GM18502 (cell line): Measurements from ENCODE around the gene SNRNP70.
"Not testable (repeated sequence)": the region's sequence is repeated elsewhere in the genome, so short reads cannot be mapped to it uniquely, and the experiment has no call there.

ENCODE experiments used
- ATAC-seq: cut with Tn5 transposase; IDR thresholded peaks from one replicate; pipeline ENCODE4 v1.9.1; 2021; ENCODE audit warnings: mild to moderate bottlenecking; ENCODE audit not compliant: unreplicated experiment, poor library complexity

Gene SNRNP70, protein sequence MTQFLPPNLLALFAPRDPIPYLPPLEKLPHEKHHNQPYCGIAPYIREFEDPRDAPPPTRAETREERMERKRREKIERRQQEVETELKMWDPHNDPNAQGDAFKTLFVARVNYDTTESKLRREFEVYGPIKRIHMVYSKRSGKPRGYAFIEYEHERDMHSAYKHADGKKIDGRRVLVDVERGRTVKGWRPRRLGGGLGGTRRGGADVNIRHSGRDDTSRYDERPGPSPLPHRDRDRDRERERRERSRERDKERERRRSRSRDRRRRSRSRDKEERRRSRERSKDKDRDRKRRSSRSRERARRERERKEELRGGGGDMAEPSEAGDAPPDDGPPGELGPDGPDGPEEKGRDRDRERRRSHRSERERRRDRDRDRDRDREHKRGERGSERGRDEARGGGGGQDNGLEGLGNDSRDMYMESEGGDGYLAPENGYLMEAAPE

DNA sequence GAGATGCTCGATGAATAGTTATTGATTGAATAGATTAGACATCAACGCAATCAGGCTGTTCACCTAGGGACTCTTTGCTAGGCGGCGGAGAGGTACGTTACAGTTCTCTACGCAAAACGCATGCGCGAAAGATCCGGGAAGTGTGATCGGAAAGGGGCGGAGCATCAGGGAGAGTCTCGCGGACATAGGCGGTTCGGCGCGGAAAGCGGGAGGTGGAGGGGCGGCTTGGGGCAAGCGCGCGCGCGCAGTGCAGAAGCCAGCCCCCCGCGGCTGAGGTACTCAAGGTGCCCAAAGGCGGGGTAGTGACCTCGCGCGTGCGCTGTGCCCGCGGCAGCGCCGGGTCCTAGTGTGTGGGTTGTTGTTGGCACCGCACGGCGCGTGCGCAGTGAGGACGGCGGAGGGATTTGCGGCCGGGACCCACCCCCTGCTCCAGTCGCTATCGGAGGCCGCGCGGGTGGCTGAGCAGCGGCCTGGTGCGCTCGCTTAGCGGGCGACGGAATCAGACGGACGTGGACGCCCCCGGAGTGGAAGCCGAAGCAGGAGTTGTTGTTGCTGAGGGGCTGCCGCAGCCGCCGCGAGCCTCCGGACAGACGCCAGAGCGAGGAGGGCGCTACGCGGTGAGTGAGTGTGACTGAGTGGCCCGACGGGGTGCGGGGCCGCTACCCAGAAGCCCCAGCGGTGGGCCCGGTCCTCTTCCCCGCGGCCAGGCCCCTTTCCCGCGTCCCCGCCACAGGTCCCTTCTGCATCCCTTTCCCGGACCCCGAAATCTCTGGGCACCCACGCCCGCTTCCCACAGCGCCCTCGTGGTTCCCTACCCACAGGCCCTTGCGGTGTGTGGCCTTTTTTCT, at the start of gene SNRNP70:
Gene SNRNP70 (plus strand): TSS at position 432 of the 848 bp plus-strand sequence. CDS start 964 bp downstream, outside the sequence.
- ATAC-seq: peak; percentile 89

DNA sequence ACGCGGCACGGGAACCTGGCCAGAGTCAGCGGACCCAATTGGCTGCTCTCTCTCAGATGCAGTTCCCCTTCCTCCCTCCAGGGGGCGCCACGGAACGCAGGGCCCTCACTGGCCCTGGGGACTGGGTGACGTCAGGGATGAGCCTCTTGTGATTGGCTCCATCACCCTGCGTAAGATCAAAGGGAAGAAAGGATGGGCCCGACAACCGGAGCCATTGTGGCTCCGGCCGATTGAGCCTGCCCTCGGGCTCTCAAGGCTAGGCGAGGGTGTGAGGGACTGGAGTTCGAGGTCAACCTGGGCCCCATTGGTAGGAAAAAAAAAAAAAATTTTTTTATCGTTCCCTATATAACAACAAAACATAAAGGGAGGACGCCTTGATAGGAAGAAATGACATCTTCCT, 48.4 kb upstream of the SNRNP70 start, which contains the start of gene CGB1:
Gene CGB1 (minus strand): TSS at position 81 of the 400 bp plus-strand sequence. CDS start 184 bp downstream, outside the sequence.
- ATAC-seq: not testable (repeated sequence)

DNA sequence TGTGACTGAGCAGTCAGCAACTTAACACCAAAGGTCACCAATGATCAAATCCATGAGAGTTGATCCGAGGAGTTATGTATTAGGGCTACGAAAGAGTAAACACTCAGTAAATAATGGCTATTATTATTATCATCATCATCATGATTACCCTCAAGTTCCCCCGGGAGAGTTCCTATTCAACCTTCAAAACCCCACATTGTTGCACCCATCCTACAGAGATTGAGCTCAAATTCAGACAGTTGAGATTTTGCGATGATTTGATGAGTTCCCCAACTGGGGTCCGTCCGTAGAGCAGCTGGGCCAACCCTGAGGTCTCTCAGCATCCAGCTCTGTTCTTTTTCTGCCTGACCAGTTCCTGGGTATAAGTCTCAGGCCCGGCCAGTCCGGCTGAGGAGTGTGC, 47.1 kb upstream of the SNRNP70 start:
- ATAC-seq: not testable (repeated sequence)

GRCh38 chr19:49038557-49039276, 46.5 kb upstream of the SNRNP70 start:
- ATAC-seq: not testable (repeated sequence)

- not testable (repeated sequence) for ATAC-seq
Observed at GRCh38 chr19:49039736-49040135, 45.5 kb upstream of the SNRNP70 start.

DNA sequence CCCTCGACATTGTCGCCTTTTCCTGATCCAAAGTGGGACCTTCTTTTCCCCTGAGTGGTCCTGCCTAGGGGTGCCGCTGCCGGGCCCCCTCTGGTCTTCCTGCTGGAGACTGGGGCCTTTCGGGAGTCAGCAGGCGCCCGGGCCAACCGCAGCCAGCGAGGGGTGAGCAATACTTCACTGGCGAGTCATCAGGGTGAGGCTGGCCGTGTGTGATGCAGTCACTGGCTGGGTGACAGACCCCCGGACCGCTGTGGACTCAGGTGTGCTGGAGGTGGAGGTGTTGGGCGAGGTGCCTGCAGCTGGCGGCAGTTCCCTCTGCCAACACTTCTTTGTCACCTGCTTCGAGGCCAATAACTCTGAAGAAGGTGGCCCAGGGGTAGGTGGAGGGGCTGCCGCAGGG, 43.1 kb upstream of the SNRNP70 start:
- ATAC-seq: no peak

DNA sequence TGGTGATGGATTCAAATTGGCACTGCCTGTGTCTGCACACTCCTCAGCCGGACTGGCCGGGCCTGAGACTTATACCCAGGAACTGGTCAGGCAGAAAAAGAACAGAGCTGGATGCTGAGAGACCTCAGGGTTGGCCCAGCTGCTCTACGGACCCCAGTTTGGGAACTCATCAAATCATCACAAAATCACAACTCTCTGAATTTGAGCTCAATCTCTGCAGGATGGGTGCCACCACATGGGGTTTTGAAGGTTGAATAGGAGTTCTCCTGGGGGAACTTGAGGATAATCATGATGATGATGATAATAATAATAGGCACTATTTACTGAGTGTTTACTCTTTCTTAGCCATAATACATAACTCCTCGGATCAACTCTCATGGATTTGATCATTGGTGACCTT, 42.6 kb upstream of the SNRNP70 start:
- not testable (repeated sequence) for ATAC-seq

GRCh38 chr19:49043548-49043947, 41.7 kb upstream of the SNRNP70 start, which contains the start of gene CGB5:
CGB5 (plus strand) TSS chr19:49043848; CDS start chr19:49044210, 362 bp downstream.
- ATAC-seq: not testable (repeated sequence)

DNA sequence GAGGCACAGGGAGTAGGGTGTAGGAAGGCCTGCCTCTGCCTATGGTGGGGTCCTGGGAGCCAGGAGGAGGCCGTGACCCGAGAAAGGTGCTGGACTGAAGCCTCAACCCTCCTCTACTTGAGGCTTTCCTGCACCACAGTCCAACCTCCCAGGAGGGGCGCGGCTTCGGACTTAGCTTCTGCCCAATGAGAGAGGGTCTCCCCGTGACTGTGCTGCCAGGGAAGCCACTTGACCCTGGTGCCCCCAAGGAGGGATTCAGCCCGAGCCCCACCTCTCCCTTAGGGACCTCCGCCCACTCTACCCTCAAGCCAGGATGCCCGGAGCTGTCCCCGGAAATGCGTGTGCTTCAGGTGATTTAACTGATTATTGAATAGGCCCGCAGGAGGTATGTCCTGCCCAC, 36.2 kb upstream of the SNRNP70 start, which contains the start of gene CGB8:
Gene CGB8 (minus strand): TSS at position 101 of the 400 bp plus-strand sequence. CDS start 372 bp downstream, outside the sequence.
- ATAC-seq: not testable (repeated sequence)

DNA sequence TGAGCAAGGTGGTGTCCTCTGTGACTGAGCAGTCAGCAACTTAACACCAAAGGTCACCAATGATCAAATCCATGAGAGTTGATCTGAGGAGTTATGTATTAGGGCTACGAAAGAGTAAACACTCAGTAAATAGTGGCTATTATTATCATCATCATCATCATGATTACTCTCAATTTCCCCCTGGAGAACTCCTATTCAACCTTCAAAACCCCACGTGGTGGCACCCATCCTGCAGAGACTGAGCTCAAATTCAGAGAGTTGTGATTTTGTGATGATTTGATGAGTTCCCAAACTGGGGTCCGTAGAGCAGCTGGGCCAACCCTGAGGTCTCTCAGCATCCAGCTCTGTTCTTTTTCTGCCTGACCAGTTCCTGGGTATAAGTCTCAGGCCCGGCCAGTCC, 35.4 kb upstream of the SNRNP70 start:
- ATAC-seq: not testable (repeated sequence)

GRCh38 chr19:49050376-49051033, 34.7 kb upstream of the SNRNP70 start:
- not testable (repeated sequence) for ATAC-seq

GRCh38 chr19:49056101-49056901, 28.9 kb upstream of the SNRNP70 start:
- no peak for ATAC-seq

GRCh38 chr19:49056902-49057596, 28.2 kb upstream of the SNRNP70 start:
- not testable (repeated sequence) for ATAC-seq

- ATAC-seq: no peak
Observed at GRCh38 chr19:49057636-49058234, 27.5 kb upstream of the SNRNP70 start, which contains the start of gene CGB7. CGB7 (minus strand) TSS chr19:49057749; CDS start chr19:49055375, 2,374 bp downstream.

- no peak for ATAC-seq
Observed at GRCh38 chr19:49058562-49058961, 26.7 kb upstream of the SNRNP70 start.

- no peak for ATAC-seq
Observed at GRCh38 chr19:49059053-49059452, 26.2 kb upstream of the SNRNP70 start.

DNA sequence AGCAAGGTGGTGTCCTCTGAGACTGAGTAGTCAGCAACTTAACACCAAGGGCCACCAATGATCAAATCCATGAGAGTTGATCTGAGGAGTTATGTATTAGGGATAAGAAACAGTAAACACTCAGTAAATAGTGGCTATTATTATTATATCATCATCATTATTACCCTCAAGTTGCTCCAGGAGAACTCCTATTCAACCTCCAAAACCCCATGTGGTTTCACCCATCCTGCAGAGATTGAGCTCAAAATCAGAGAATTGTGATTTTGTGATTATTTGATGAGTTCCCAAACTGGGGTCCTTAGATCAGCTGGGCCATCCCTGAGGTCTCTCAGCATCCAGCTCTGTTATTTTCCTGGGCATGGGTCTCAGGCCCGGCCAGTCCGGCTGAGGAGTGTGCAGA, 24.3 kb upstream of the SNRNP70 start:
- ATAC-seq: no peak

GRCh38 chr19:49061445-49061844, 23.8 kb upstream of the SNRNP70 start:
- no peak for ATAC-seq
